Adrenal gland (tissue), 12 donors: ENCODE measurements around the gene SMTNL1. TPM values are rescaled to one million over a fixed set of nuclear protein-coding genes. Genes with fewer than 3 reads are reported as not detected.

Source experiments
- DNase-seq, 7 donors: peaks; one replicate each; pipeline ENCODE4 v3.0.0-alpha.2; 2019 to 2020
- H3K27ac ChIP-seq, 5 donors: fragments of 200-600 bp; sonication (generic) in 4 of 5; 1 replicate in 3 of 5; 2 replicates in 2 of 5; pipeline versions ENCODE4 v1.5.1 to v1.8.0; 2016 to 2020; ENCODE audit warnings: mild to moderate bottlenecking in 1 of 5
- H3K27me3 ChIP-seq: fragments of 200-600 bp; 2 replicates; pipeline ENCODE4 v1.8.0; 2021
- H3K36me3 ChIP-seq, 2 donors: fragments of 200-600 bp; replicated peaks in 1 of 2; 1 replicate in 1 of 2; 2 replicates in 1 of 2; pipeline versions ENCODE4 v1.5.1 to v1.8.0; 2018 to 2022
- H3K4me1 ChIP-seq, 2 donors: fragments of 200-600 bp; replicated peaks in 1 of 2; 1 replicate in 1 of 2; 2 replicates in 1 of 2; pipeline versions ENCODE4 v1.5.1 to v1.8.0; 2018 to 2021
- H3K4me3 ChIP-seq, 4 donors: fragments of 200-600 bp; sonication (generic) in 3 of 4; one replicate each; pipeline ENCODE4 v1.5.1; 2016 to 2018
- H3K9me3 ChIP-seq, 3 donors: fragments of 200-600 bp; sonication (generic) in 1 of 3; replicated peaks in 1 of 3; 1 replicate in 2 of 3; 2 replicates in 1 of 3; pipeline versions ENCODE4 v1.5.1 to v1.8.0; 2016 to 2021
- POLR2A ChIP-seq, 2 donors: fragments of 450-650 bp; IDR thresholded peaks; one replicate each; pipeline ENCODE4 v1.6.1; 2017; ENCODE audit warnings: antibody characterized with exemption in 2 of 2, mild to moderate bottlenecking in 2 of 2, moderate library complexity in 1 of 2
- WGBS, 4 donors: extraction: QIAGEN DNeasy Blood & Tissue Kit in 2 of 4; methylation state at CpG; one replicate each; pipeline versions ENCODE4 v1.1.5 to v1.1.7; 2013 to 2017; 5-methylcytosine and 5-hydroxymethylcytosine counted together
- intact Hi-C, 2 donors: fragments of 100-400 bp; cut with DNase I; formaldehyde crosslinking; loops; one replicate each; pipeline versions ENCODE4 v1.14.1 to v1.15.0; 2022 to 2023
- polyA plus RNA-seq, 3 donors: library from polyadenylated mRNA; stranded (reverse); fragments of 200-250 nt in 2 of 3; fragments of 350-450 nt in 1 of 3; fragmentation: Illumina TruSeq in 1 of 3; extraction: RNeasy Lipid Tissue Mini Kit (QIAGEN cat#74804) in 1 of 3; gene quantifications; one replicate each; pipeline ENCODE4 v1.2.3, GENCODE V29; 2013 to 2014
- total RNA-seq, 9 donors: library from RNA; depleted of rRNA in 4 of 9; stranded (reverse); fragments of >200 nt in 4 of 9; fragments of 120-200 nt in 1 of 9; fragmentation: NEBNext Ultra II Directional in 1 of 9; extraction: Animal tissue kit (Norgen Biotek cat#: 25700) in 1 of 9; gene quantifications; one replicate each; pipeline versions ENCODE4 v1.1.0 to v1.2.4, GENCODE V29; 2013 to 2023
- TF ChIP-seq, protein P1 (sequence below), 6 experiments: fragments of 450-650 bp in 4 of 6; fragments of 200-600 bp in 2 of 6; sonication (generic) in 1 of 6; IDR thresholded peaks; 1 replicate in 5 of 6; 2 replicates in 1 of 6; pipeline versions ENCODE4 v1.5.1 to v1.8.0; 2016 to 2021; ENCODE audit warnings: antibody characterized with exemption in 6 of 6, mild to moderate bottlenecking in 2 of 6, moderate library complexity in 1 of 6
- donor health status: healthy with polysubstance abuse.
- donor health status: Bipolar disorder and iron deficiency.
- donor health status: DM: yes; HTN: yes; CAD: no.
- donor health status: DM: no; HTN: no; CAD: no.
- donor health status: DM: no; HTN: no; CAD: no.
- donor health status: DM: yes; HTN: yes; CAD: no.

The SMTNL1 gene
- total and polyA plus RNA-seq, 12 donors, result 0.30 TPM; not detected in 11

DNA sequence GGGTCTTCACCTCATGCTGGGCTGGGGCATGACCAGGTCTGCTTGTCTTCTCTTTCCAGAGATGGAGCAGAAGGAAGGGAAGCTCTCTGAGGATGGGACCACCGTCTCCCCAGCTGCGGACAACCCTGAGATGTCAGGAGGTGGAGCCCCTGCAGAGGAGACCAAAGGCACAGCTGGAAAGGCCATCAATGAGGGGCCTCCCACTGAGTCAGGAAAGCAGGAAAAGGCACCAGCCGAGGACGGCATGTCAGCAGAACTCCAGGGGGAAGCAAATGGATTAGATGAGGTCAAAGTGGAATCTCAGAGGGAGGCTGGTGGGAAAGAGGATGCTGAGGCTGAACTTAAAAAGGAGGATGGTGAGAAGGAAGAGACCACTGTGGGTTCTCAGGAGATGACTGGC is 5.2 kb downstream of the SMTNL1 start:
- no peak overlapping the region for H3K4me3 ChIP-seq
- H3K36me3 ChIP-seq, result no peaks in the 10 kb centered on the region
- WGBS, 4 donors, result 60 to 66% (median 65%) methylated on average over 4 of the region's 4 CpGs
- peaks cover 0 to 6% of the 10 kb centered on the region in 2 donors for H3K4me1 ChIP-seq
- intact Hi-C loops, result no loop called here
- H3K27me3 ChIP-seq, result no peaks in the 10 kb centered on the region
- TF ChIP-seq POLR2A (IDR thresholded peaks at IDR 0.05), result no peak
- TF ChIP-seq, protein P1, sequence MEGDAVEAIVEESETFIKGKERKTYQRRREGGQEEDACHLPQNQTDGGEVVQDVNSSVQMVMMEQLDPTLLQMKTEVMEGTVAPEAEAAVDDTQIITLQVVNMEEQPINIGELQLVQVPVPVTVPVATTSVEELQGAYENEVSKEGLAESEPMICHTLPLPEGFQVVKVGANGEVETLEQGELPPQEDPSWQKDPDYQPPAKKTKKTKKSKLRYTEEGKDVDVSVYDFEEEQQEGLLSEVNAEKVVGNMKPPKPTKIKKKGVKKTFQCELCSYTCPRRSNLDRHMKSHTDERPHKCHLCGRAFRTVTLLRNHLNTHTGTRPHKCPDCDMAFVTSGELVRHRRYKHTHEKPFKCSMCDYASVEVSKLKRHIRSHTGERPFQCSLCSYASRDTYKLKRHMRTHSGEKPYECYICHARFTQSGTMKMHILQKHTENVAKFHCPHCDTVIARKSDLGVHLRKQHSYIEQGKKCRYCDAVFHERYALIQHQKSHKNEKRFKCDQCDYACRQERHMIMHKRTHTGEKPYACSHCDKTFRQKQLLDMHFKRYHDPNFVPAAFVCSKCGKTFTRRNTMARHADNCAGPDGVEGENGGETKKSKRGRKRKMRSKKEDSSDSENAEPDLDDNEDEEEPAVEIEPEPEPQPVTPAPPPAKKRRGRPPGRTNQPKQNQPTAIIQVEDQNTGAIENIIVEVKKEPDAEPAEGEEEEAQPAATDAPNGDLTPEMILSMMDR (IDR thresholded peaks at IDR 0.05), result no peak
- no peaks in the 10 kb centered on the region for H3K9me3 ChIP-seq
- H3K27ac ChIP-seq, result no peak overlapping the region
- DNase-seq, result no peak

DNA sequence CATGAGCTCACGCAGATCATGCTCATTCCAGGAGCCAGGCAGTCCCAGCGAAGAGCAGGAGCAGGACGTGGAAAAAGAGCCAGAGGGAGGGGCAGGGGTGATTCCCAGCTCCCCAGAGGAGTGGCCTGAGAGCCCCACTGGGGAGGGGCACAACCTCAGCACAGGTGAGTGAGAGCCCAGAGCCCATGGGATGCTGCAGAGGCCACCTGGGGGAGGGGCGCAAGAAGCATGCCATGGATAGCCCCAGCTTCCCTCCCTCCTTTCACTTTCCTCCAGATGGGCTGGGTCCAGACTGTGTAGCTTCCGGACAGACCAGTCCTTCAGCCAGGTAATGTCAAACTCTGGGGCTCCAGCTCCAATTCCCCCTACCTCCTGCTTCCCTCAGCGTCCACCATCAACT is 6.2 kb downstream of the SMTNL1 start:
- 48 to 61% (median 51%) methylated on average over 5 to 6 of the region's 6 CpGs for WGBS, 4 donors
- Histone ChIP-seq H3K36me3 (no peaks in the 10 kb centered on the region), H3K27ac (no peak overlapping the region), H3K9me3 (no peaks in the 10 kb centered on the region), H3K4me3 (no peak overlapping the region), H3K27me3 (no peaks in the 10 kb centered on the region), H3K4me1 (peaks cover 0 to 8% of the 10 kb centered on the region in 2 donors)
- intact Hi-C loops, result no loop called here
- TF ChIP-seq POLR2A (IDR thresholded peaks at IDR 0.05), result no peak
- TF ChIP-seq, protein P1 (IDR thresholded peaks at IDR 0.05), result no peak
- DNase-seq, result no peak

DNA sequence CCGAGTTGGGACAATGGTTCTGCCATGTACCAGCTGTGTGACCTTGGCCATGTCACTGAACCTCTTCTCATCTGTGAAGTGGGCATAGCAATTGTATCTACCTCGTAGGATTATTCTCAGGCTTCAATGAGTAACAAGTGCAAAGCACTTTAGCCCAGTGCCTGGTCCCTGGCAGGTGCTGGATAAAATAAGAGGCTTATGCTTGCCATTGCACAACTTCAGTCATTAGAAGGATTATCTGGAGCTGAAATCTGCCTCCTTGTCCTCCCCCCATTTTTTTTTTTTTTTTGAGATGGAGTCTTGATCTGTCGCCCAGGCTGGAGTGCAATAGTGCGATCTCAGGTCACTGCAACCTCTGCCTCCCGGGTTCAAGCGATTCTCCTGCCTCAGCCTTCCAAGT is 7.2 kb downstream of the SMTNL1 start:
- H3K27ac ChIP-seq, result no peak overlapping the region
- no peak for TF ChIP-seq POLR2A (IDR thresholded peaks at IDR 0.05)
- TF ChIP-seq, protein P1 (IDR thresholded peaks at IDR 0.05), result no peak
- intact Hi-C loops, result no loop called here
- no peak overlapping the region for H3K4me3 ChIP-seq
- peaks cover 0 to 8% of the 10 kb centered on the region in 2 donors for H3K4me1 ChIP-seq
- no peaks in the 10 kb centered on the region for H3K9me3 ChIP-seq
- H3K36me3 ChIP-seq, result peaks cover 0 to 4% of the 10 kb centered on the region in 2 donors
- no peak for DNase-seq
- WGBS, 4 donors, result 78 to 86% (median 83%) methylated on average over 5 to 6 of the region's 6 CpGs
- H3K27me3 ChIP-seq, result no peaks in the 10 kb centered on the region

DNA sequence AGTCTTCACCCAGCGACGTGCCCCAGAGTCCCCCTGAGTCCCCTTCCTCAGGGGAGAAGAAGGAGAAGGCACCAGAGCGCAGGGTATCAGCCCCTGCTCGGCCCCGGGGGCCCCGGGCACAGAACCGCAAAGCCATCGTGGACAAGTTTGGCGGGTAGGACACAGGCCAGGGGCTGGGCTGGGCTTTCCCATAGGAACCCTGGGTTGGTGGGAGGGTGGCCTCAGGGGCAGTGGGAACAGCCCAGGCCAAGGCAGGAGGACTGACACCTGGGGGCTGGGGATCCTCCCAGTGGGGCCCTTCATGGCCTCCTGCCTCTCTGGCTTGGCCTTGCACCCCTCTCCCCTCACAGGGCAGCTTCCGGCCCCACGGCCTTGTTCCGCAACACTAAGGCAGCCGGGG is 8.5 kb downstream of the SMTNL1 start:
- Histone ChIP-seq H3K36me3 (peaks cover 0 to 17% of the 10 kb centered on the region in 2 donors), H3K27me3 (no peaks in the 10 kb centered on the region), H3K4me1 (peaks cover 0 to 8% of the 10 kb centered on the region in 2 donors), H3K9me3 (no peaks in the 10 kb centered on the region), H3K4me3 (no peak overlapping the region), H3K27ac (no peak overlapping the region)
- TF ChIP-seq POLR2A (IDR thresholded peaks at IDR 0.05), result no peak
- TF ChIP-seq, protein P1 (IDR thresholded peaks at IDR 0.05), result no peak
- 91 to 100% (median 93%) methylated on average over 3 to 13 of the region's 13 CpGs for WGBS, 4 donors
- intact Hi-C loops, result no loop called here
- DNase-seq, result no peak
